CD4-positive, alpha-beta T cell treated with Interferon alpha-2 for 1 hour (primary cell): ENCODE results near the gene SYCP2L.
"Not testable (repeated sequence)": the region's sequence is repeated elsewhere in the genome, so short reads cannot be mapped to it uniquely, and the experiment has no call there.

Source experiments
- DNase-seq, 2 donors: peaks; one replicate each; pipeline ENCODE4 v3.0.0-alpha.2; 2020 to 2022

The SYCP2L gene

DNA sequence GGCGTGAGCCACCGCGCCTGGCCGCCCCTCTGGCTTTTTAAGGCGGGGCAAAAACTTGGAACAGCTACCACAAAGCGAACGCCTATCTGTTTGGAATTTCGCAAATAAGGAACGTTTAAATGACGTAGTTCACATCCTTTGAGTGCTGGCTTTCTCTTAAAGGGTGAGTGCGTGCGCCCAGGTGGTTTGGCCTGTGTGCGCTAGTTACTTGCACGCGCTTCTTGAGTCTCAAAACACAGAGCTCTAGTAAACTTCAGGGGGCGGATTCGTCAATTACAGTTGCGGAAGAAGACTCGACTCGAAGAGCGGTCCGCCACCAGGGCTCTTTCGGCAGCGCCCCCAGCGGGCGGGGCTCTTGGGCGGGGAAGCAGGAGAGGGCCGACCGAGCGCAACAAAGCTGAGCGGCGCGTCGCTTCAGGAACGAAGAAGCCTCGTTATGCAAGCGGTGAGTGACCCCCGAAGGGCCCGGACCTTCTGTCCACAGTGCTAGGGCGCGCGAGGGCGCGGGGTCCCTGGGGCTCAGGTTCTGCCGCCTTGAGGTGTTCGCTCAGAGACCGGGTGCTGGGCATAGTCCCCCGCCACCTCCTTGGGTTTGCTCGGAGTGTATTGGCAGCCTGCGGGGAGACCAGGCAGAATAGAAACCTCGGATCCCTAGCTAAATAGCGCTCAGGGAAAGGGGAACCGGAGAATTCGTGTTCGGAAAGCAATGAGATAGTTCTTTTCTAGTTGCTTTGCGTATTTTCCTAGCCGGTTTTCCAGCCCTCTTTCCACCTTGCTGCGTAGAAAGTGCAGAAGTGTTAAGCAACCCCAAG is at the start of gene SYCP2L:
Gene SYCP2L (plus strand): TSS at position 362 of the 812 bp plus-strand sequence. CDS start 75 bp downstream, at position 437.
- DNase-seq, result peak in 1 of 2 donors; percentile 36

DNA sequence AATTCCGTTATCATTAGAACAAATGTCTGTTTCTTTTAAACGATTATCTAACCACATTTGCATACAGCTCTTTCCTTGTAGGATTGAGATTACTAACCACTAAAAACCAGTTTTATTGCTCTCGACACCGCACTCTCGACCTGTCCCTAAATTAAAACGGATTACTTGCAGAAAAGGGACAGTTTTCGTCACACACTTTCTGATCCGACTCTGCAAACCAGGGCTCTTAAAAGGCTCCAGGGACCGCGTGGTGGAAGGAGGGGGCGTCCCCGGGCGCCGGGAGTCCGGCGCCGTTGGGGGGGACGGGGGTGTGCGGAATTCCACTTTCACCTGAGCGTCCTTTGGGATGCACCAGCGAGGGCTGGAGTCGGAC is 49.2 kb upstream of the SYCP2L start:
- peak in 1 of 2 donors; percentile 19 for DNase-seq

DNA sequence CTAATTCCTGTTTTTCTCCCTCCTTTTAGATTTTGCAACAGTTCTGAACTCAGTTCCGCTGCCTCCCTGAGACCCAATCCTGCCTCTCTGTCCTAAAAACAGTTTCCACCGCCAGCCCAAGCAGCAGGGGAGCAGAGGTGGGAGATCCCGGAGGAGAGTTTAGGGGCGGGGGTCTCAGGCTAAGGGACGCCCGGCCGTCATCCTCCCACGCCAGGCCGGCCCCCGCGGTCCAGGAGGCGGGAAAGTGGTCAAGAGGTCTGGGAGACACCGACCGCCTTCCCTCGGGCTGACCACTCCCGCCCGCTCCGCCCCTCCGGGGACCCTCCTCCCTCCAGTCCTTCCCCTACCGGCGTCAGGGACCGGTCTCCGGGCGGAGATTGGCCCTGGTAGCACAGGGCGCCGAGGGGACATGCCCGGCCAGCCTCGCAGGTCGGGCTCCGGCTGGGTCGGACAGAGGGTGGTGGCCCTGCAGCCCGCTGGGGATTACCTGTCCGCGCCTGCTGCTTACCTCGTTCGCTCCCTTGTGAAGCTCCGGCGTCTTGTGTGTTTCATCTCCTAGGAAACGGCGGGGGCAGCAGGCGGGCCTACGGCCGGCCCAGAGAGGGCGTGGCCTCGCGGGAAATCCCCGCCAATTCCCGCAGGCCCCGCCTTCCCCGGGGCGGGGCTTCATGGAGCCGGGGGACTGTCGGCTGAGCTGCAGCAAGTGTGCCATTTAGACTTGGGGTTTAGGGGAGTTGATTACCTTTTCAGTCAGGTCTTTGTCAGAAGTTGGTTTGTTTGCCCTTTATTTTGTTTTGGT is 48.7 kb upstream of the SYCP2L start, which contains the start of gene MAK:
Gene MAK (minus strand): TSS at position 545 of the 799 bp plus-strand sequence. CDS start 7,891 bp downstream, outside the sequence.
- peak; percentile 92 to 93 for DNase-seq

- peak in 1 of 2 donors; percentile 17 for DNase-seq
Observed at GRCh38 chr6:10838794-10839333, 48.0 kb upstream of the SYCP2L start.

DNA sequence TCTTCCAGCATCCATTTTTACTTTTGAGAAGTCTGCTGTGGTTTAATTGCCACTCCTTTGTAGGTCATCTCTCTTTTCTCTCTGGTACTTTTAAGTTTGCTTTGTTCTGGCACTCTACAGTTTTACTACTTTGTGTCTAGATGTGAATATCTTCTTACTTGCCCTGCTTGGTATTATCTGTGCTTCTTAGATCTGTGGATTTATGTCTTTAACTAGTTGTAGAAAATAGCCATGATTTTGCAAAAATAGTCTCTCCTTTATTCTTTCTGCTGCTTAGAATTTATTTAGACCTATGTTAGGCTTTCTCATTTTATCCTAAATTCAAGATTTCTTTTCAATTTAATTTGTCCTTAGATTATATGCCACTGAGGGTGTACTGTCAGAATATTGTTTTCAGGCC is 43.3 kb upstream of the SYCP2L start:
- no peak for DNase-seq

DNA sequence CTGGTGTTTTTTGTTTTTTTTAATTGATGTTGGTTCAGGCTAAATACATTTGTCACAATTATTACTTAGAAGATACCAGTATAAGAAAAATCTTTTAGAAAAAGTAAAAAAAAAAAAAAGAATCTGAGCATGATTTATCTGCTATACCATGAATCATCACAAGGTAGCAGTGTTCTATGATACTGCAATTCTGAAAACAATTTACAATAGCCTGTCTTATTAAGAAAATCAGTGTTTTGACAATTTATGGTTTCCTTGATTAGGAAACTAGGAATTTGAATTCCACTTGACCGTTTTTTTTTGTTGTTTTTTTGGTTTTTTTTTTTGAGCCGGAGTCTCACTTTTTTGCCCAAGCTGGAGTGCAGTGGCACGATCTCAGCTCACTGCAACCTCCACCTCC is 39.2 kb upstream of the SYCP2L start:
- DNase-seq, result no peak

DNA sequence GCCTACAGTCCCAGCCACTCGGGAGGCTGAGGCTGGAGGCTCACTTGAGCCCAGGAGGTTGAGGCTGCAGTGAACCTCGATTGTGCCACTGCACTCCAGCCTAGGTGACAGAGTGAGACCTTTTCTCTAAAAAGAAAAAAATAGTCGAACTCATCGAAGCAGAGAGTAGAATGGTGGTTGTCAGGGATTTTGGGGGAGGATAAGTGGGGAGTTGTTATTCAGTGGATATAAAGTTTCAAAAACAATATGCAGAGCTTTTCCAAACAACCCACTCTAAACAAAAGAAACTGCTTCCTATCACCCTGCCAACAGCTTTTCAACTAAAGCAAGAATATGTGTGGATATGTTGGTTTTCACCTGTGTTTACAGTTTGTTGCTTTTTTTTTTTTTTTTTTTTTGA is 37.0 kb upstream of the SYCP2L start:
- DNase-seq, result no peak

DNA sequence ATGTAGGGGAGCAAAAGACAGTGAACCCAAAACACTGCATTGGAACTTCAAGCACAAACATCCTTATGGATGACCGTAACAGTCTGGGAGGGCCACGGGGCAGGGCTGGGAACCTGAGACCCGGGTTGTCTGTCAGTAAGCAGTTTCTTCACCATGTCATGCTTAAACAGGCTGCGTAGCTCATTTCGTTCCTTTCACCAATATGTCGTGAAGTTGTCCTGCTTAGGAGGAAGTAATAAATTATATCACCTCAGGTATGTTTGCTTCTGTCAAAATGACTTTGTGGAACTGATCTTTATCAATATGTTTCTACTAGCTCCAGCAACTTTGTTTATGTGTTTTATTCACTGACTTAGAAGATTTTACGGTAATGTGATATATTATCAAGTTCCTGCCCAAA is 36.1 kb upstream of the SYCP2L start:
- DNase-seq, result no peak

DNA sequence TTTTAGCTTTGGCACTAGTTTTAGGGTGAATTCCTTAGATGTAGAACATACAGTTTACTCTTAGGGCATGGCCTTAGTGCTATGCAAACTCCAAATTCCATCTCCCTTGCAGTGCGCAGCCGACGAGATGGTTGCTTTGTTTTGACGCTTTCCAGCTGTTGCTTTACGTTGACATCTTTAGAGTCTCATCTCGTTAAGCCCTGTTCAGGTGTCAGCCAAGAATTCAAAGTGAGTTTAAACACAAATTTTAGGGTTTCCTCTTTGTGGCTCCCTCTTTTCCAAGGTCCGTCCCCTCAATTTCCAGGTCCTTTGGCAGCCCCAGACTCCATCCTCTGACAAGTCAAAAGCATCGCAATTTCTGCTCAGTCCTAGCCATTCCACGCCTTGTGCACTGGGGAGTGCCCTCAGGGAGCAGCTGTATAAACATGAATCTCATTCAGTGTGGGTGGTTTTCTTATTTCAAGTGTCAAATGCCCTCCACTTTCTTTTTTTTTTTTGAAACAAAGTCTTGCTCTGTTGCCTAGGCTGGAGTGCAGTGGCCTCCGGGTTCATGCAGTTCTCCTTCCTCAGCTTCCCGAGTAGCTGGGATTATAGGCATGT is 34.4 kb upstream of the SYCP2L start:
- no peak for DNase-seq

DNA sequence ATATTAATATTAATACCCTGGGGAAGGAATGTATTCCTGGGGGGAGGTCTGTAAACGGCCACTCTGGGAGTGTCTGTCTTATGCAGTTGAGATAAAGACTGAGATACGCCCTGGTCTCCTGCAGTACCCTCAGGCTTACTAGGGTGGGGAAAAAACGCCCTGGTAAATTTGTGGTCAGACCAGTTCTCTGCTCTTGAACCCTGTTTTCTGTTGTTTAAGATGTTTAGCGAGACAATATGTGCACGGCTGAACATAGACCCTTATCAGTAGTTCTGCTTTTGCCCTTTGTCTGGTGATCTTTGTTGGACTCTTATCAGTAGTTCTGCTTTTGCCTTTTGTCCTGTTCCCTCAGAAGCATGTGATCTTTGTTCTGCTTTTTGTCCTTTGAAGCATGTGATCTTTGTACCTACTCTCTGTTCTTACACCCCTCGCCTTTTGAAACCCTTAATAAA is 33.0 kb upstream of the SYCP2L start:
- DNase-seq, result not testable (repeated sequence)

DNA sequence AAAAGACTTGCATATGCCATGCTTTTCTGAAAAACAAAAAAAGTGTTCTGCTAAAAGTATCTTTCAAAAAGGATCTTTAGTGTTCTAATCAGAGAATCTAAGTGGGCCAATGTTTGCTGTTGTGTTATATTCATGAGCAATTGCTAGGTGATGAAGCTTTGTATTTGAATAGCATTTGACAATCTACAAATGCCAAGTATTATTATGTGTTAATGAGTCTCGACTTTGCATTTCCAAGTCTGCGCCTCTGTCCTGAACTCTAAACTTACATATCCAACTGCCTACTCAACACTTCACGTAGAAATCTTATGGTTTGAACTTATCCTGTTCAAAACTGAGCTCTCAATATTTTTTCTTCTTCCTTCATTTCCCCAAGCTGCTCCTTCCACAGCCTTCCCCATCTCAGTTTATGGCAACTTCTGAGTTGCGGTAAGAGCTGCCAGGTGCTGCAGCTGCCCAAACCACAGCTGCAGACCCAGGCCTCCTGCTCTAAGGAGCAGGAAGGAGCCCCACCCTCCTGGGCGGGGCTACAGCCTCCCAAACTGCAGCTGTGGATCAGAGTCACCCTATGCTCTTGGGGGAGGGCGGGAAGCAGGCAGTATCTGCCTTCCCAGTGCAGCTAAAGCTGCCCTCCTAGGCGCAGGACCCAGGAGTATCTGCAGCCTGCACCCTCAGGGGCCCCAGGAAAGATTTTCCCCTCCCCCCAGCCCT is 31.8 kb upstream of the SYCP2L start:
- DNase-seq, result no peak

DNA sequence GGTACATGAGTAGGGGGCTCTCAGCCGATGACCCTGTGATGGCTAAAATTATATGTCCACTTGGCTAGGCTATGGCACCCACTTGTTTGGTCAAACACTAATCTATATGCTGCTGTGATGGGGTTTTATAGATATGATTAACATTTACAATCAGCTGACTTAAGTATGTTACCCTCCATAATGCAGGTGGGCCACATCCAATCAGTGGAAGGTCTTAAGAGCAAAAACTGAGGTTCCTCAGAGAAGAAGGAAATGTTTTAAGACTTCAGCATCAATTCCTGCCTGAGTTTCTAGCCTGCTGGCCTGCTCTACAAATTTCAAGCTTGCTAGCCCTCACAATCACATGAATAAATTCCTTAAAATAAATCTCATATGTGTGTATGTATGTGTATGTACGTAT is 29.6 kb upstream of the SYCP2L start:
- DNase-seq, result no peak

- DNase-seq, result no peak
Observed at GRCh38 chr6:10861086-10861485, 25.8 kb upstream of the SYCP2L start.

GRCh38 chr6:10862361-10862760 is 24.5 kb upstream of the SYCP2L start:
- DNase-seq, result no peak

GRCh38 chr6:10863031-10863430 is 23.8 kb upstream of the SYCP2L start:
- not testable (repeated sequence) for DNase-seq

- not testable (repeated sequence) for DNase-seq
Observed at GRCh38 chr6:10866709-10867108, 20.1 kb upstream of the SYCP2L start.

DNA sequence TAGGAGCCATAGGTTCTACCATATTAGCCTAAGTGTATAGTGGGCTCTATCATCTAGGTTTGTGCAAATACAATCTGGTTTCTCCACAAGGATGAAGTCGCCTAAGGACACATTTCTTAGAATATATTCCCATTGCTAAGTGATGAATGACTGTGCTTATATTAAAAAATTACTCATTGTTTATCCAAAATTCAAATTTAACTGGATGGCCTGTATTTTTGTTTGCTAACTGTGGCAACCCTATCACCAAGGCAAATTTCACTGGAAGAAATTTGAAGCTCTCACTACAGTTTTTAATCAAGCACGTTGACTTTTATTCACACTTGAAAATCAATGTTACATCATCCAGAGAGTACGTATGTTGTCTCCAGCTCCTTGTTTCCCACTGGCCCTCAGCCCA is 18.9 kb upstream of the SYCP2L start:
- no peak for DNase-seq

- no peak for DNase-seq
Observed at GRCh38 chr6:10873374-10873773, 13.5 kb upstream of the SYCP2L start.

DNA sequence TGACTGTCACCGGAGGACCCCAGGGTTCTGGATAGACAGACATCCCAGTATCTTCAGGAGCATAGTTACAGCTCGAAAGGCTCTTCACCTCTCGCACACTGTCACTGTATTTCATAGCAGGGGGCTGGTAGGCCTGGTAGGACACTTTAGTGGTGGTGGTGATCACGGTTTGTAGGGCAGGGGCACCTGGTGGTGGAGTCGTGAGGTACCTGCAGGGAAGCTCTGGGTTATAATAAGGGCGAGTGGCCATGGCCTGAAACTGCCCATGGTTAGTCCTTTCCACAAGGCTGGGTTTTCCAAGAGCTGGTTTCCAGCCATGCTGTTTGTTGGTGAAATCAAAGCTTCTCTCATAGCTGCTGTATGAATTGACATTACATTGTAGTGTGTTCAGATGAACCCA is 12.6 kb upstream of the SYCP2L start:
- no peak for DNase-seq

GRCh38 chr6:10875026-10875425 is 11.8 kb upstream of the SYCP2L start:
- no peak for DNase-seq

- no peak for DNase-seq
Observed at GRCh38 chr6:10877012-10877411, 9.8 kb upstream of the SYCP2L start.

DNA sequence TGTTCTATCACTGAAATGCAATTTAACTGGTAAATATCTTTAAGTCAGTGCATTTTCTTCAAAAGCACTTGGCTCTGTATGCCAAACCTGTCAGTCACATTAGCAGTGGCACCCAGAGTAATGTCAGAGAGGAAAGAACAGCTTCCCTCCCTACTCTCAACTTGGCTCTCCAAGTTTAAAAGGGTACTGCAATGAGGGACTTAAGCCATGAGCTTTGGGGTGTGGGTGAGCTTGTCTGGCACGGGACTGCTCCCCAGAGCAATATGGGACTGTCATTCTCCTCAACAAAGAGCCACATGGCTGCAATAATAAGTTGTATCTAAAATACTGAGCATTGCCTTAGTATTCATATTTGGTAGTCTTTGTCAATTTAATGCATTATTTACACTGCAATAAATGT is 9.0 kb upstream of the SYCP2L start:
- no peak for DNase-seq

DNA sequence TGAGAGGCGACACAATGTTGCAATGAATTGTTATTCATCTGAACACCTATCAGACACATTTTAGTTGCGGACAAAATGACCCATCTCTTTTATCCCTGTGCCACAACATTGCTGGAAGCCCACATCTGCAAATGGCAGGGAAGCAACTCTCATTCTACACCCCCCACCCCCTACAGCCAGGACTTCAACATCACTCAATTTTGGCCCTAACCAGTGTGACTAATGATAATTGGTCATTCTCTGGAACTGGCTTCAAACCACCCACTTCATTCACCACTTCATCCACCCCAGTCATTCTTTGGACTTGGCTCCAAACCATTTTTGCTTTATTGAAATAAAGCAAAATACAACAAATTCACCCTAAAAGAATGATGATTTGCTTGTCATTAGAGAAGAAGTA is 6.5 kb upstream of the SYCP2L start:
- no peak for DNase-seq
